Esophagus squamous epithelium (tissue), 5 donors: ENCODE data around the gene GRAP. TPM values are rescaled to one million over a fixed set of nuclear protein-coding genes. Genes with fewer than 3 reads are reported as not detected.

Source experiments
- DNase-seq: peaks from one replicate; lab custom pipeline; 2025; lab: John Stamatoyannopoulos, UW
- H3K27ac ChIP-seq, 4 donors: fragments of 200-600 bp; sonication (generic); one replicate each; pipeline ENCODE4 v1.5.1; 2016 to 2019; ENCODE audit warnings: mild to moderate bottlenecking in 1 of 4
- H3K27me3 ChIP-seq, 4 donors: fragments of 200-600 bp; sonication (generic); 1 replicate in 3 of 4; 2 replicates in 1 of 4; pipeline versions ENCODE4 v1.5.1 to v1.6.0; 2017 to 2021; ENCODE audit warnings: antibody characterized with exemption in 1 of 4
- H3K36me3 ChIP-seq, 3 donors: fragments of 200-600 bp; sonication (generic); one replicate each; pipeline ENCODE4 v1.5.1; 2016 to 2019
- H3K4me1 ChIP-seq, 3 donors: fragments of 200-600 bp; sonication (generic); one replicate each; pipeline ENCODE4 v1.5.1; 2017 to 2019
- H3K4me3 ChIP-seq, 4 donors: fragments of 200-600 bp; sonication (generic); 1 replicate in 3 of 4; 2 replicates in 1 of 4; pipeline ENCODE4 v1.5.1; 2016 to 2019; ENCODE audit warnings: mild to moderate bottlenecking in 2 of 4, moderate library complexity in 1 of 4
- H3K9me3 ChIP-seq, 3 donors: fragments of 200-600 bp; sonication (generic); one replicate each; pipeline ENCODE4 v1.5.1; 2016 to 2019
- POLR2A ChIP-seq, 4 donors: fragments of 450-650 bp; IDR thresholded peaks; one replicate each; pipeline ENCODE4 v1.6.1; 2017; ENCODE audit warnings: antibody characterized with exemption in 4 of 4, mild to moderate bottlenecking in 4 of 4, moderate library complexity in 3 of 4
- WGBS, 2 donors: methylation state at CpG; one replicate each; pipeline ENCODE4 v1.1.5; 2018; 5-methylcytosine and 5-hydroxymethylcytosine counted together
- intact Hi-C: fragments of 100-400 bp; cut with DNase I; formaldehyde crosslinking; loops from one replicate; pipeline ENCODE4 v1.15.0; 2022
- total RNA-seq, 4 donors: library from RNA; depleted of rRNA; stranded (reverse); fragments of >200 nt; gene quantifications; one replicate each; pipeline ENCODE4 v1.1.0, GENCODE V29; 2016
- TF ChIP-seq, protein P1 (sequence below), 6 experiments: fragments of 450-650 bp in 4 of 6; fragments of 200-600 bp in 2 of 6; sonication (generic) in 2 of 6; IDR thresholded peaks; one replicate each; pipeline ENCODE4 v1.5.1; 2016 to 2019; ENCODE audit warnings: antibody characterized with exemption in 6 of 6, mild to moderate bottlenecking in 4 of 6, moderate library complexity in 4 of 6
- donor health status: DM: yes; HTN: yes; CAD: no.

GRAP gene
- total RNA-seq, 4 donors from 2014 or later = 1.0 to 4.2 (median 1.7) TPM

DNA sequence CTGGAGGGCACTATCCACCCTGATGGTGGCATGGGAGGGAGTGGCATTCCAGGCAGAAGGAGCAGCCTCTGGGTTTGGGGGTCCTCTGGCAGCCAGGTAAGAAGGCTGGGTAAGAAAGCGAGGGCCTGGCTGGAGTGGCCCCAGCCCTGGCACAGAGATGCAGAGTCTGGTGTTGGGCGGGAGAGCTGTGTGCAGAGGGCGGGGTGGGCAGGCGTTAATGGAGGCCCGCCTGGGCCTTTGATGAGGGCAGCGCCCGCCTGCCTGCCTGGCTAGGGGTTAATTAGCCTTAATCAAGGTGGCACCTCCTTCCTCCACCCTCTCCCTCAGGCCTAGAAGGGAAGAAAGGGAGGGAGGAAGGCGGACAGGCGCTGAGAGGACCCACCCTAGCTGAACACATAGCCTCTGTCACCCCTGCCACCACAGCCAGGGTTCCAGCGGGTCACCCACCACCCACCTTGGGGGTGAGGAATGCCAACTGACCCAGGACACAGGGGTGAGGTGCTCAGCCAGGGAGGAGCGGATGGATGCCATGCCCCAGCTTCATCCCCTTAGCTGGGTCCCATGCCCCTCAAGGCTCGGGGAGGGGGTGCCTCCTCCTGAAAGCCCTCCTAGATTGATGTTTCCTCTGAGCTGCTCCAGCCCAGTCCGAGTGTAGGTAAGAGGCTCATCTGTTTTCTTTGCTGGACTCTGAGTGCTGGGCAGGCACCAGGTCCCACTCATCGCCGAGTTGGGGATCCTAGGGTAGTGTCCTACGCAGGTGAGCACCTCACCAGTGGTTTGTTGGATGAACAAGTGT lies 28.8 kb downstream of the GRAP start:
- Histone ChIP-seq H3K4me3 (no peak overlapping the region), H3K27me3 (no peaks in the 10 kb centered on the region), H3K27ac (no peak overlapping the region), H3K36me3 (no peaks in the 10 kb centered on the region), H3K9me3 (no peaks in the 10 kb centered on the region), H3K4me1 (peaks cover 13 to 48% (median 14%) of the 10 kb centered on the region in 3 donors)
- no peak for DNase-seq
- TF ChIP-seq, protein P1, sequence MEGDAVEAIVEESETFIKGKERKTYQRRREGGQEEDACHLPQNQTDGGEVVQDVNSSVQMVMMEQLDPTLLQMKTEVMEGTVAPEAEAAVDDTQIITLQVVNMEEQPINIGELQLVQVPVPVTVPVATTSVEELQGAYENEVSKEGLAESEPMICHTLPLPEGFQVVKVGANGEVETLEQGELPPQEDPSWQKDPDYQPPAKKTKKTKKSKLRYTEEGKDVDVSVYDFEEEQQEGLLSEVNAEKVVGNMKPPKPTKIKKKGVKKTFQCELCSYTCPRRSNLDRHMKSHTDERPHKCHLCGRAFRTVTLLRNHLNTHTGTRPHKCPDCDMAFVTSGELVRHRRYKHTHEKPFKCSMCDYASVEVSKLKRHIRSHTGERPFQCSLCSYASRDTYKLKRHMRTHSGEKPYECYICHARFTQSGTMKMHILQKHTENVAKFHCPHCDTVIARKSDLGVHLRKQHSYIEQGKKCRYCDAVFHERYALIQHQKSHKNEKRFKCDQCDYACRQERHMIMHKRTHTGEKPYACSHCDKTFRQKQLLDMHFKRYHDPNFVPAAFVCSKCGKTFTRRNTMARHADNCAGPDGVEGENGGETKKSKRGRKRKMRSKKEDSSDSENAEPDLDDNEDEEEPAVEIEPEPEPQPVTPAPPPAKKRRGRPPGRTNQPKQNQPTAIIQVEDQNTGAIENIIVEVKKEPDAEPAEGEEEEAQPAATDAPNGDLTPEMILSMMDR (IDR thresholded peaks at IDR 0.05) = no peak
- no peak for TF ChIP-seq POLR2A (IDR thresholded peaks at IDR 0.05)
- 77% methylated on average over 3 of the region's 16 CpGs; no CpG with 5 or more reads in 1 of the 2 donors for WGBS, 2 donors
- intact Hi-C loops = no loop called here

DNA sequence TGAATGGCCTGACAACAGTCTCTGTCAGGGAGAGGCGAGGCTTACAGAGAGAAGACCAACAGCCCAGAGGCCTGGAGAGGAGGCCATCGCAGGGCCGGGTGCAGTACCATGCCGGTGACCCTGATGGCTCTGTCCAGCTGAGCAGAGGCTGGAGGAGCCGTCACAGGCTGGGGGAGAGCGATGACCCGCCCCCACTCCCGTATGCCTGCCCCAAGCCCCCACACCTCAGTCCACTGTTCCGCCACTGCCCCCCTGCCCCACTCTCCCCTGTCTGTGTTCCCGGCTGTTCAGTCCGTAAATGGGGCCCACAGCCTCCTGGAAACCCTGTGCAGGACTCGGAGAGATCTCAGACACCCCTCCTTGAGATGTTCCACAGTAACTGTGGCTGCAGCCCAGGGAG lies 29.4 kb downstream of the GRAP start:
- intact Hi-C loops = no loop called here
- no peak for DNase-seq
- H3K9me3 ChIP-seq = no peaks in the 10 kb centered on the region
- peaks cover 13 to 52% (median 14%) of the 10 kb centered on the region in 3 donors for H3K4me1 ChIP-seq
- no peak overlapping the region for H3K4me3 ChIP-seq
- 87% methylated on average over 3 of the region's 12 CpGs; no CpG with 5 or more reads in 1 of the 2 donors for WGBS, 2 donors
- H3K36me3 ChIP-seq = no peaks in the 10 kb centered on the region
- H3K27ac ChIP-seq = peak overlapping the region in 1 of 4 donors; percentile 85
- no peaks in the 10 kb centered on the region for H3K27me3 ChIP-seq
- TF ChIP-seq, protein P1 (IDR thresholded peaks at IDR 0.05) = no peak
- TF ChIP-seq POLR2A (IDR thresholded peaks at IDR 0.05) = no peak

DNA sequence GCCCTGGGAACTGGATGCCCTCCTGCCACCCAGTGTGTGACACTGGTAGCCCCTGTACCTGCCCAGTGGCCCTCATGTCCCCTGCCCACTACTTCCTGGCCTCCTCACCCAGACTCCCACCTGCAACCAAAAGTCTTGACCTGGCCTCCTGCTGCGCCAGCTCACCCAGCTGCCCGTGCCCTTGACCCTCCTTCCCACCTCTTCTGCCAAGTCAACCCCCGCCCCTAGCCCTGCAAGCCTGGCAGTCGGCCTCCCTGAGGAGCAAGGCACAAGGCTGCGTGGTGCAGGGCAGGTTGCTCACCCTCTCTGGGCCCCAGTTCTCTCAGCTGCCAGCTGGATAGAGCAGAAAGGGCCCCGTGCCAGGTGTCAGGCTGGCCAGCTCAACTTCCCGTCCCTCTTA lies 29.9 kb downstream of the GRAP start:
- TF ChIP-seq, protein P1 (IDR thresholded peaks at IDR 0.05) = no peak
- TF ChIP-seq POLR2A (IDR thresholded peaks at IDR 0.05) = no peak
- intact Hi-C loops = no loop called here
- peak overlapping the region in 3 of 4 donors; percentile 54 to 85 (median 66) for H3K27ac ChIP-seq

DNA sequence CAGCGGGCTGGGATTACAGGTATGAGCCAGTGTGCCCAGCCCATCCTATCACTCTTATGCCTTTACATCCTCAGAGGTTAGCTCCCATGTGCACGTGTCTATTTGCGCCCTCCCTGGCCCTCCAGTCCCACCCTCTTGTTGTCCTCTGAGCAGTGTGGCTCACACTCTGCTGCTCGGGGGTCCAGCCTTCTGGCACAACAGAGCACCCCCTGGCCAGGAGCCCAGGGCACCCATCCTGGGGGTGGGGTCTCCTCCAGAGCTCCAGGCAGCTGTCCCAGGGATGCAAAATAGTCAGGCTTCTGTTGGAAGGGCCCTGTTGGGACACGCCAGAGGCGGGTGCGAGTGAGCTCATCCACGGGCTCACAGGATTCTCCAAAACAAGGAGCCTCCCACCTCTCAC lies 30.5 kb downstream of the GRAP start:
- H3K27ac ChIP-seq = peak overlapping the region in 3 of 4 donors; percentile 54 to 85 (median 66)
- intact Hi-C loops = no loop called here
- no peaks in the 10 kb centered on the region for H3K36me3 ChIP-seq
- no peak overlapping the region for H3K4me3 ChIP-seq
- H3K9me3 ChIP-seq = no peaks in the 10 kb centered on the region
- TF ChIP-seq, protein P1 (IDR thresholded peaks at IDR 0.05) = no peak
- DNase-seq = no peak
- WGBS, 2 donors = 45% methylated on average over 5 of the region's 8 CpGs; no CpG with 5 or more reads in 1 of the 2 donors
- H3K27me3 ChIP-seq = no peaks in the 10 kb centered on the region
- peaks cover 18 to 64% (median 21%) of the 10 kb centered on the region in 3 donors for H3K4me1 ChIP-seq

More for the DNA sequence above, 29.9 kb downstream of the GRAP start:
- H3K36me3 ChIP-seq = no peaks in the 10 kb centered on the region
- peaks cover 13 to 58% (median 15%) of the 10 kb centered on the region in 3 donors for H3K4me1 ChIP-seq
- no peaks in the 10 kb centered on the region for H3K27me3 ChIP-seq
- 31 to 80% methylated on average over 4 to 6 of the region's 7 CpGs for WGBS, 2 donors
- H3K4me3 ChIP-seq = no peak overlapping the region
- H3K9me3 ChIP-seq = no peaks in the 10 kb centered on the region
- no peak for DNase-seq

DNA sequence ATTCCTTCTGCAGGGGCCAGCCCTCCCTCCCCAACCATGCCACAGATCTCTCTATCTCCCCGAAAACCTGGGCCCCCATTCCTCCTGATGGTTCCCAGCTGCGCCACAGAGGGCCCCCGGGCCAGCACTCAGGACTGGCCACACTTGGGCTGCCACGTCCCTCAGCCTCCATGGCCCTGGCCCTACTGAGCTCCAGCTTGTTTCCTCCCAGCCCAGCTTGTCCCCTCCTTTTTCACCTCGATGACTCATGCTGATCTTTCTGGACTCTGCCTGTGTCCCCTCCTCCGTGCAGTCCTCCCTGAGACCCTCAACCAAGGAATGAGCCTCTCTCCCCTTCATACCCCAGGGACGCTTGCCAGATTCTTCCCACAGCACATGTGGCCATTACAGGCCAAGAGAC lies 31.3 kb downstream of the GRAP start:
- WGBS, 2 donors = 78% methylated on average over 7 of the region's 7 CpGs
- Histone ChIP-seq H3K27me3 (no peaks in the 10 kb centered on the region), H3K4me1 (peaks cover 20 to 72% (median 23%) of the 10 kb centered on the region in 3 donors), H3K9me3 (no peaks in the 10 kb centered on the region), H3K36me3 (no peaks in the 10 kb centered on the region), H3K27ac (peak overlapping the region in 3 of 4 donors; percentile 83 to 88 (median 85)), H3K4me3 (no peak overlapping the region)
- intact Hi-C loops = no loop called here
- no peak for DNase-seq
- TF ChIP-seq, protein P1 (IDR thresholded peaks at IDR 0.05) = no peak
- no peak for TF ChIP-seq POLR2A (IDR thresholded peaks at IDR 0.05)
